Colonic mucosa (tissue), 4 donors: ENCODE data around the gene SYN1. TPM values are rescaled to one million over a fixed set of nuclear protein-coding genes. Genes with fewer than 3 reads are reported as not detected.

ENCODE experiments used
- DNase-seq: peaks from one replicate; pipeline ENCODE4 v3.0.0-alpha.2; 2020
- H3K27ac ChIP-seq: fragments of 200-600 bp; one replicate; pipeline ENCODE4 v1.8.0; 2021
- H3K27me3 ChIP-seq: fragments of 200-600 bp; one replicate; pipeline ENCODE4 v1.8.0; 2021
- H3K36me3 ChIP-seq: fragments of 200-600 bp; one replicate; pipeline ENCODE4 v1.8.0; 2021
- H3K4me1 ChIP-seq: fragments of 200-600 bp; one replicate; pipeline ENCODE4 v1.8.0; 2021; ENCODE audit warnings: mild to moderate bottlenecking
- H3K4me3 ChIP-seq: fragments of 200-600 bp; one replicate; pipeline ENCODE4 v1.8.0; 2021
- H3K9ac ChIP-seq, 2 donors: one replicate each; pipeline ENCODE4 v1.7.0; 2013; ENCODE audit warnings: control low read depth in 2 of 2, low read depth in 2 of 2, low read length in 2 of 2
- H3K9me3 ChIP-seq: fragments of 200-600 bp; one replicate; pipeline ENCODE4 v1.8.0; 2021
- intact Hi-C: fragments of 100-400 bp; cut with DNase I; formaldehyde crosslinking; loops from one replicate; pipeline ENCODE4 v1.14.1; 2022
- total RNA-seq, 2 donors: library from RNA; stranded (reverse); fragmentation: NEBNext Ultra II Directional in 1 of 2; extraction: Animal tissue kit (Norgen Biotek cat#: 25700) in 1 of 2; gene quantifications; one replicate each; pipeline ENCODE4 v1.2.1, GENCODE V29; 2021
- TF ChIP-seq, protein P1 (sequence below): fragments of 200-600 bp; IDR thresholded peaks from one replicate; pipeline ENCODE4 v1.8.0; 2022; ENCODE audit warnings: antibody characterized with exemption, mild to moderate bottlenecking
- donor health status: healthy.
- donor health status: DM: no; HTN: no; CAD: no.
- donor health status: DM: no; HTN: no; CAD: no.

Gene SYN1
- total RNA-seq, 2 donors from 2014 or later: 0.96 to 1.5 TPM

DNA sequence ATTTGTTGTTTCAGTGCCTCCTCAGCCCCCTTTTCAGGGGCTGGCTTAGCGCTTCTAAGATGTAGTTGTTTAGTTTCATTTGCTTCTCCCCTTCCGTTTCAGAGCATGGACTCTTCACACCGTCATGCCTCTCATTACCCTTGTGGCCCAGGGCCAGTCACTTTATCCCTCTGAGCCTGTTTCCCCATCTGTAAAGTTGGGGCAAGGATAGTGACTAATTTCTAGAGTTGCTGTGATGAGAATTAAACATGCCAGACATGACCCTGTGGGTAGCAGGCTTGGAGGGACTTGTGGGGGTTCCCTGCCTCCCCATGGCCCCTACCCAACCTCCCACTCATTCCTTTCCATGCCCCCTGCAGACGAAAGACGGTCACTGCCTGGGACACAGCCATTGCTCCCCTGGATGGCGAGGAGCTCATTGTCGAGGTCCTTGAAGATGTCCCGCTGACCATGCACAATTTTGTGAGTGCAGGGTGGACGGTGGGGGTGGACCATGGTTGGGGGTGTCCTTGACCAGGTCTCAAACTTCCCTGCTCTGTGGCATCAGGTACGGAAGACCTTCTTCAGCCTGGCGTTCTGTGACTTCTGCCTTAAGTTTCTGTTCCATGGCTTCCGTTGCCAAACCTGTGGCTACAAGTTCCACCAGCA lies 55.1 kb downstream of the SYN1 start:
- Histone ChIP-seq H3K36me3 (no peaks in the 10 kb centered on the region), H3K27ac (no peak overlapping the region), H3K4me3 (no peak overlapping the region), H3K9ac (no peak overlapping the region), H3K27me3 (no peaks in the 10 kb centered on the region), H3K9me3 (no peaks in the 10 kb centered on the region), H3K4me1 (no peaks in the 10 kb centered on the region)
- intact Hi-C loops: no loop called here
- TF ChIP-seq, protein P1, sequence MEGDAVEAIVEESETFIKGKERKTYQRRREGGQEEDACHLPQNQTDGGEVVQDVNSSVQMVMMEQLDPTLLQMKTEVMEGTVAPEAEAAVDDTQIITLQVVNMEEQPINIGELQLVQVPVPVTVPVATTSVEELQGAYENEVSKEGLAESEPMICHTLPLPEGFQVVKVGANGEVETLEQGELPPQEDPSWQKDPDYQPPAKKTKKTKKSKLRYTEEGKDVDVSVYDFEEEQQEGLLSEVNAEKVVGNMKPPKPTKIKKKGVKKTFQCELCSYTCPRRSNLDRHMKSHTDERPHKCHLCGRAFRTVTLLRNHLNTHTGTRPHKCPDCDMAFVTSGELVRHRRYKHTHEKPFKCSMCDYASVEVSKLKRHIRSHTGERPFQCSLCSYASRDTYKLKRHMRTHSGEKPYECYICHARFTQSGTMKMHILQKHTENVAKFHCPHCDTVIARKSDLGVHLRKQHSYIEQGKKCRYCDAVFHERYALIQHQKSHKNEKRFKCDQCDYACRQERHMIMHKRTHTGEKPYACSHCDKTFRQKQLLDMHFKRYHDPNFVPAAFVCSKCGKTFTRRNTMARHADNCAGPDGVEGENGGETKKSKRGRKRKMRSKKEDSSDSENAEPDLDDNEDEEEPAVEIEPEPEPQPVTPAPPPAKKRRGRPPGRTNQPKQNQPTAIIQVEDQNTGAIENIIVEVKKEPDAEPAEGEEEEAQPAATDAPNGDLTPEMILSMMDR: no peak
- DNase-seq: no peak

DNA sequence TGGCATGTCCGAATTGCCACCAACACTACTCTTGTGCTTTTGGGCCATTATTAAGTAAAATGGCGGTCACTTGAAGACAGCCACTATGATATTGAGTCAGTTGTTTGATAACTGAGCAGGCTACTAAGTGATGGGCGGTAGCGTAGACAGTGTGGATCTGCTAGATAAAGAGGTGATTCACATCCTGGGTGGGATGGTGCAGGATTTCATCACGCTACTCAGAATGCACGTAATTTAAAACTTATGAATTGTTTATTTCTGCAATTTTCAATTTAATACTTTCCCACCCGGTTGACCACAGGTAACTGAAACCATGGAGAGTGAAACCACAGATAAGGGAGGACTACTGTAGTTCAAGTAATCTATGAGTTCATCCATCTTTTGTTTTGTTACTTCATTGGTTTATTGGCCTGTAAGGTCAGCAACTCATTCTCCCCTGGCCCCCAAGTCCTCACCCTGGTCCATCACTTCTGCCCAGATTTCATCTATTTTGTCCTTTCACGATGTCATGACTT lies 55.8 kb downstream of the SYN1 start:
- no peaks in the 10 kb centered on the region for H3K36me3 ChIP-seq
- H3K27ac ChIP-seq: no peak overlapping the region
- H3K9ac ChIP-seq: no peak overlapping the region
- intact Hi-C loops: no loop called here
- TF ChIP-seq, protein P1: no peak
- H3K4me3 ChIP-seq: no peak overlapping the region
- H3K27me3 ChIP-seq: no peaks in the 10 kb centered on the region
- no peak for DNase-seq
- no peaks in the 10 kb centered on the region for H3K4me1 ChIP-seq
- H3K9me3 ChIP-seq: no peaks in the 10 kb centered on the region

- no peak overlapping the region for H3K27ac ChIP-seq
- H3K9me3 ChIP-seq: no peaks in the 10 kb centered on the region
- H3K4me3 ChIP-seq: no peak overlapping the region
- no peak for DNase-seq
- no peaks in the 10 kb centered on the region for H3K36me3 ChIP-seq
- H3K4me1 ChIP-seq: no peaks in the 10 kb centered on the region
- no peak overlapping the region for H3K9ac ChIP-seq
- TF ChIP-seq, protein P1: peak; percentile 14
- intact Hi-C loops: no loop called here
- no peaks in the 10 kb centered on the region for H3K27me3 ChIP-seq
Measured at GRCh38 chrX:47562615-47563243, 56.9 kb downstream of the SYN1 start.

DNA sequence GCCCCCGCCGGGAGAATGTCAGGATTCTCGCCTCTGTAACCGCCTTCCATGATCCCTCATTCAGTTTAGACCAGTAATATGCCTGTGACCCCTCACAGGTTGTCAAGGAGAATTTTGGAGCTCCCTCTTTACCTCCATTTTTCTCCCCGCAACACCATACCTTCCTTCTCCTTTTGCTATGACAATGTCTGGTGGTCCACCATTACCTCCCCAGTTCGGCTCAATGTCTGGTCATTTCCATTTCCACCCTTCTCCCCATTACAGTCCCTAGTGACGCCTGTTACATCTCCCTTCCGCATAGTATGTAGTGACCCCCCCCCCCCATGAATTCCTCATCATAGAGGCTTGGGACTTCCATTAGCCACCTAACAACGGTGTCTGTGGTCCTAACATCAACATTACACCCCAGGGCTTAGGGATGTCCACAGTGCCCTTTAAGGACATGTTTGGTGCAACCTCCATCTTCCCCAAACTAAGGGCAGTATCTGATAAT lies 58.0 kb downstream of the SYN1 start:
- Histone ChIP-seq H3K36me3 (no peaks in the 10 kb centered on the region), H3K27me3 (no peaks in the 10 kb centered on the region), H3K9me3 (no peaks in the 10 kb centered on the region), H3K4me1 (no peaks in the 10 kb centered on the region), H3K4me3 (peak overlapping the region; percentile 41), H3K9ac (peak overlapping the region; percentile 44 to 58), H3K27ac (peak overlapping the region; percentile 86)
- TF ChIP-seq, protein P1: no peak
- intact Hi-C loops: no loop called here
- no peak for DNase-seq

- Histone ChIP-seq H3K4me3 (peak within 1 kb of the TSS; percentile 41), H3K36me3 (no peaks in the 10 kb centered on the region), H3K27me3 (no peaks in the 10 kb centered on the region), H3K9ac (peak within 1 kb of the TSS; percentile 44 to 58), H3K9me3 (no peaks in the 10 kb centered on the region), H3K27ac (peak within 1 kb of the TSS; percentile 86), H3K4me1 (no peaks in the 10 kb centered on the region)
- peak; percentile 98 for DNase-seq
- TF ChIP-seq, protein P1: no peak
- intact Hi-C loops: no loop called here
Measured at GRCh38 chrX:47560934-47561658, 58.6 kb downstream of the SYN1 start, which contains the start of gene ARAF. TSS of gene ARAF (plus strand) at chrX:47561205. CDS start at chrX:47562968, 1,763 bp downstream.
